PC-9 (cell line): ENCODE data around the gene RBFOX2.

Experiments used
- EZH2 ChIP-seq: fragments of 200-600 bp; sonication (generic); IDR thresholded peaks from 2 replicates; pipeline ENCODE4 v1.8.0; 2017; ENCODE audit warnings: antibody characterized with exemption, low read depth
- TF ChIP-seq, protein P1 (sequence below): fragments of 200-600 bp; sonication (generic); conservative IDR thresholded peaks from 2 replicates; pipeline ENCODE4 v1.6.1; 2017; ENCODE audit warnings: mixed run types, antibody characterized with exemption, mild to moderate bottlenecking, moderate library complexity

- TF ChIP-seq, protein P1, sequence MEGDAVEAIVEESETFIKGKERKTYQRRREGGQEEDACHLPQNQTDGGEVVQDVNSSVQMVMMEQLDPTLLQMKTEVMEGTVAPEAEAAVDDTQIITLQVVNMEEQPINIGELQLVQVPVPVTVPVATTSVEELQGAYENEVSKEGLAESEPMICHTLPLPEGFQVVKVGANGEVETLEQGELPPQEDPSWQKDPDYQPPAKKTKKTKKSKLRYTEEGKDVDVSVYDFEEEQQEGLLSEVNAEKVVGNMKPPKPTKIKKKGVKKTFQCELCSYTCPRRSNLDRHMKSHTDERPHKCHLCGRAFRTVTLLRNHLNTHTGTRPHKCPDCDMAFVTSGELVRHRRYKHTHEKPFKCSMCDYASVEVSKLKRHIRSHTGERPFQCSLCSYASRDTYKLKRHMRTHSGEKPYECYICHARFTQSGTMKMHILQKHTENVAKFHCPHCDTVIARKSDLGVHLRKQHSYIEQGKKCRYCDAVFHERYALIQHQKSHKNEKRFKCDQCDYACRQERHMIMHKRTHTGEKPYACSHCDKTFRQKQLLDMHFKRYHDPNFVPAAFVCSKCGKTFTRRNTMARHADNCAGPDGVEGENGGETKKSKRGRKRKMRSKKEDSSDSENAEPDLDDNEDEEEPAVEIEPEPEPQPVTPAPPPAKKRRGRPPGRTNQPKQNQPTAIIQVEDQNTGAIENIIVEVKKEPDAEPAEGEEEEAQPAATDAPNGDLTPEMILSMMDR: no peak
- TF ChIP-seq EZH2: no peak
These were observed 5.9 kb downstream of the RBFOX2 start for GRCh38 chr22:36022697-36023096.
